ENCODE data around the gene TWF2. TPM values are rescaled to one million over a fixed set of nuclear protein-coding genes. Genes with fewer than 3 reads are reported as not detected.

The TWF2 gene
- polyA plus RNA-seq, 1 donor from 2014 or later: 61.7 TPM

- Histone ChIP-seq H3K9me3 (ENCODE audit: low read length) (no peaks in the 10 kb centered on the region), H3K9me2 (ENCODE audit: insufficient read depth, low read length) (no peaks in the 10 kb centered on the region), H3K9ac (ENCODE audit: low read length) (no peak overlapping the region), H3K4me2 (ENCODE audit: low read length) (no peak overlapping the region), H3K27ac (ENCODE audit: low read length) (no peak overlapping the region), H3K4me3 (ENCODE audit: low read length) (no peak overlapping the region), H3F3A (ENCODE audit: insufficient read depth, low read length, poor library complexity, severe bottlenecking) (no peaks in the 10 kb centered on the region), H3K36me3 (ENCODE audit: insufficient read depth, low read length) (no peaks in the 10 kb centered on the region), H3K79me2 (replicated peaks; ENCODE audit: insufficient read depth, low read length) (no peaks in the 10 kb centered on the region), H3K27me3 (ENCODE audit: insufficient read depth, low read depth, low read length) (no peaks in the 10 kb centered on the region), H4K20me1 (ENCODE audit: insufficient read depth) (no peaks in the 10 kb centered on the region), H2AFZ (ENCODE audit: low read depth, low read length) (no peak overlapping the region)
- no peak for TF ChIP-seq POLR2AphosphoS5 (IDR thresholded peaks at IDR 0.05)
- TF ChIP-seq TAF1 (IDR thresholded peaks at IDR 0.05; ENCODE audit: low read depth): no peak
- no peak for TF ChIP-seq MXI1 (conservative IDR thresholded peaks at IDR 0.05; ENCODE audit: poor library complexity, severe bottlenecking)
- TF ChIP-seq EP300 (conservative IDR thresholded peaks at IDR 0.05; ENCODE audit: poor library complexity, severe bottlenecking): no peak
- TF ChIP-seq RAD21 (conservative IDR thresholded peaks at IDR 0.05): no peak
- TF ChIP-seq CTCF (IDR thresholded peaks at IDR 0.05; ENCODE audit: poor library complexity, severe bottlenecking): no peak
- TF ChIP-seq EZH2 (IDR thresholded peaks at IDR 0.05; ENCODE audit: borderline replicate concordance, insufficient read depth, low read length, poor library complexity, severe bottlenecking): no peak
- TF ChIP-seq REST (IDR thresholded peaks at IDR 0.05; ENCODE audit: borderline replicate concordance): no peak
- TF ChIP-seq SMC3 (conservative IDR thresholded peaks at IDR 0.05; ENCODE audit: poor library complexity): no peak
These were observed 22.2 kb downstream of the TWF2 start for GRCh38 chr3:52216585-52217408.

- H3K4me3 ChIP-seq (ENCODE audit: low read length): no peak overlapping the region
- H3K9me3 ChIP-seq (ENCODE audit: low read length): no peaks in the 10 kb centered on the region
- no peaks in the 10 kb centered on the region for H3K79me2 ChIP-seq (replicated peaks; ENCODE audit: insufficient read depth, low read length)
- no peak overlapping the region for H3K27ac ChIP-seq (ENCODE audit: low read length)
- no peak overlapping the region for H2AFZ ChIP-seq (ENCODE audit: low read depth, low read length)
- no peak overlapping the region for H3K4me2 ChIP-seq (ENCODE audit: low read length)
- H3K9ac ChIP-seq (ENCODE audit: low read length): no peak overlapping the region
- H3F3A ChIP-seq (ENCODE audit: insufficient read depth, low read length, poor library complexity, severe bottlenecking): no peaks in the 10 kb centered on the region
- H3K27me3 ChIP-seq (ENCODE audit: insufficient read depth, low read depth, low read length): no peaks in the 10 kb centered on the region
- no peak for TF ChIP-seq RAD21 (conservative IDR thresholded peaks at IDR 0.05)
- no peak for TF ChIP-seq EZH2 (IDR thresholded peaks at IDR 0.05; ENCODE audit: borderline replicate concordance, insufficient read depth, low read length, poor library complexity, severe bottlenecking)
- no peak for TF ChIP-seq EP300 (conservative IDR thresholded peaks at IDR 0.05; ENCODE audit: poor library complexity, severe bottlenecking)
- TF ChIP-seq MXI1 (conservative IDR thresholded peaks at IDR 0.05; ENCODE audit: poor library complexity, severe bottlenecking): no peak
- TF ChIP-seq REST (IDR thresholded peaks at IDR 0.05; ENCODE audit: borderline replicate concordance): no peak
- TF ChIP-seq POLR2AphosphoS5 (IDR thresholded peaks at IDR 0.05): no peak
- TF ChIP-seq SMC3 (conservative IDR thresholded peaks at IDR 0.05; ENCODE audit: poor library complexity): no peak
- no peak for TF ChIP-seq CTCF (IDR thresholded peaks at IDR 0.05; ENCODE audit: poor library complexity, severe bottlenecking)
- TF ChIP-seq TAF1 (IDR thresholded peaks at IDR 0.05; ENCODE audit: low read depth): no peak
- no peaks in the 10 kb centered on the region for H3K36me3 ChIP-seq (ENCODE audit: insufficient read depth, low read length)
- H3K9me2 ChIP-seq (ENCODE audit: insufficient read depth, low read length): no peaks in the 10 kb centered on the region
- no peaks in the 10 kb centered on the region for H4K20me1 ChIP-seq (ENCODE audit: insufficient read depth)
These were observed 23.6 kb downstream of the TWF2 start for GRCh38 chr3:52215351-52215750.

All from neural cell (in vitro differentiated cells).